Endothelial cell (in vitro differentiated cells): ENCODE measurements around the gene UBALD2. TPM values are rescaled to one million over a fixed set of nuclear protein-coding genes. Genes with fewer than 3 reads are reported as not detected.

ENCODE experiments used
- DNase-seq: peaks from one replicate; pipeline ENCODE4 v3.0.0; 2021; ENCODE audit warnings: low spot score
- H3K27ac Mint-ChIP-seq: one replicate; pipeline ENCODE4 v1.8.0; 2021; ENCODE audit warnings: mixed read lengths, inconsistent platforms; ENCODE audit not compliant: unreplicated experiment
- H3K27me3 Mint-ChIP-seq: one replicate; pipeline ENCODE4 v1.8.0; 2021; ENCODE audit warnings: mild to moderate bottlenecking, moderate library complexity, mixed read lengths, inconsistent platforms; ENCODE audit not compliant: unreplicated experiment
- H3K36me3 Mint-ChIP-seq: one replicate; pipeline ENCODE4 v1.8.0; 2021; ENCODE audit warnings: mild to moderate bottlenecking, low read depth, mixed read lengths, inconsistent platforms; ENCODE audit not compliant: unreplicated experiment
- H3K4me1 Mint-ChIP-seq: one replicate; pipeline ENCODE4 v1.8.0; 2021; ENCODE audit warnings: mild to moderate bottlenecking, mixed read lengths, inconsistent platforms; ENCODE audit not compliant: unreplicated experiment
- H3K4me3 Mint-ChIP-seq: one replicate; pipeline ENCODE4 v1.8.0; 2021; ENCODE audit warnings: mild to moderate bottlenecking, mixed read lengths, inconsistent platforms; ENCODE audit not compliant: unreplicated experiment
- H3K9me3 Mint-ChIP-seq: one replicate; pipeline ENCODE4 v1.8.0; 2021; ENCODE audit warnings: mixed read lengths, inconsistent platforms; ENCODE audit not compliant: unreplicated experiment
- total RNA-seq: library from RNA; stranded (reverse); fragmentation: NEBNext Ultra II Directional; extraction: Animal tissue kit (Norgen Biotek cat#: 25700); gene quantifications from one replicate; pipeline ENCODE4 v1.2.1, GENCODE V29; 2021; ENCODE audit not compliant: unreplicated experiment
- TF ChIP-seq, protein P1 (sequence below): fragments of 200-600 bp; sonication (generic); IDR thresholded peaks from one replicate; pipeline ENCODE4 v1.5.0; 2021; ENCODE audit warnings: antibody characterized with exemption; ENCODE audit not compliant: unreplicated experiment

The UBALD2 gene
- total RNA-seq, 1 donor from 2014 or later, result 90.4 TPM

DNA sequence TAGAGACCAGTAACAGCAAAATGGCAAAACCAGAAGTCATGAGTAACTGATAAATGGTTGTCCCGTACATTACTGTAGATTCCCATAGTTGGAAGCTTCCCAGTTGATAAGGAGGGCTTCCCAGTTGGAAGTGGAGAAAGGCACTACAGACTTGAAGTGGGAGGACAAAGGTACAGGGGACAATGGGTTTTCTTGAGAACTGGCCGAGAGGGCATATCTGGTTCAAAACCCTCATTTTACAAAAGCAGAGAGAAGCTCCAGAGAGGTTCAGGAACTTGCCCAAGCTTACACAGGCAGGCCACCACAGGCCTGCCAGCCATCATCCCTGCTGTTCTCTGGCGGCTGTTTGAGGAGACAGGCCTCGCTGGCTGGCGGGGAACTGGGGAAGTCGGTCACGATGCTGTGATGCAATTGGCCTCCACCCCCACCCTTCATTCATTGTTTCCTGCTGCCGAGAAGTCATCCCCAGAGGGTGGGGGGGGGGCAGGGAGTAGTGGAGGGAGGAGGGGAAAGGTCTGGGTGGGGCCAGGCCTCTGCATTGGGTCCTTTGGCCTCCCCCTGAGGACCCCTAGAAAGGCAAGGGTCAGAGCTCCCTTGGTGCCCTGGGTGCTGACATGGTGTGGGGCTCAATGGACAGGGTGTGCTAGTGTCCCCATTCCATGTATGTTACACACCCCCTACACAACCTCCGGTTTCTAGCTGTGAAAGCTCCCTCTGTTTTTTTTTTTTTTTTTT lies 3.0 kb downstream of the UBALD2 start:
- TF ChIP-seq, protein P1, sequence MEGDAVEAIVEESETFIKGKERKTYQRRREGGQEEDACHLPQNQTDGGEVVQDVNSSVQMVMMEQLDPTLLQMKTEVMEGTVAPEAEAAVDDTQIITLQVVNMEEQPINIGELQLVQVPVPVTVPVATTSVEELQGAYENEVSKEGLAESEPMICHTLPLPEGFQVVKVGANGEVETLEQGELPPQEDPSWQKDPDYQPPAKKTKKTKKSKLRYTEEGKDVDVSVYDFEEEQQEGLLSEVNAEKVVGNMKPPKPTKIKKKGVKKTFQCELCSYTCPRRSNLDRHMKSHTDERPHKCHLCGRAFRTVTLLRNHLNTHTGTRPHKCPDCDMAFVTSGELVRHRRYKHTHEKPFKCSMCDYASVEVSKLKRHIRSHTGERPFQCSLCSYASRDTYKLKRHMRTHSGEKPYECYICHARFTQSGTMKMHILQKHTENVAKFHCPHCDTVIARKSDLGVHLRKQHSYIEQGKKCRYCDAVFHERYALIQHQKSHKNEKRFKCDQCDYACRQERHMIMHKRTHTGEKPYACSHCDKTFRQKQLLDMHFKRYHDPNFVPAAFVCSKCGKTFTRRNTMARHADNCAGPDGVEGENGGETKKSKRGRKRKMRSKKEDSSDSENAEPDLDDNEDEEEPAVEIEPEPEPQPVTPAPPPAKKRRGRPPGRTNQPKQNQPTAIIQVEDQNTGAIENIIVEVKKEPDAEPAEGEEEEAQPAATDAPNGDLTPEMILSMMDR, result no peak
- peak; percentile 49 for DNase-seq
- H3K9me3 Mint-ChIP-seq, result no peaks in the 10 kb centered on the region
- H3K4me3 Mint-ChIP-seq, result peak overlapping the region; percentile 81
- peaks cover 36% of the 10 kb centered on the region for H3K4me1 Mint-ChIP-seq
- H3K27ac Mint-ChIP-seq, result peak overlapping the region; percentile 95
- peaks cover 4% of the 10 kb centered on the region for H3K36me3 Mint-ChIP-seq
- peaks cover 28% of the 10 kb centered on the region for H3K27me3 Mint-ChIP-seq

GRCh38 chr17:76268991-76269981 lies 4.1 kb downstream of the UBALD2 start:
- H3K4me1 Mint-ChIP-seq, result peaks cover 28% of the 10 kb centered on the region
- H3K36me3 Mint-ChIP-seq, result peaks cover 4% of the 10 kb centered on the region
- TF ChIP-seq, protein P1, result no peak
- H3K27ac Mint-ChIP-seq, result peak overlapping the region; percentile 70
- no peak overlapping the region for H3K4me3 Mint-ChIP-seq
- no peak for DNase-seq
- no peaks in the 10 kb centered on the region for H3K9me3 Mint-ChIP-seq
- peaks cover 27% of the 10 kb centered on the region for H3K27me3 Mint-ChIP-seq

GRCh38 chr17:76270127-76270592 lies 5.0 kb downstream of the UBALD2 start:
- no peak overlapping the region for H3K4me3 Mint-ChIP-seq
- H3K27me3 Mint-ChIP-seq, result peaks cover 26% of the 10 kb centered on the region
- H3K27ac Mint-ChIP-seq, result peak overlapping the region; percentile 15
- H3K9me3 Mint-ChIP-seq, result no peaks in the 10 kb centered on the region
- peaks cover 7% of the 10 kb centered on the region for H3K36me3 Mint-ChIP-seq
- no peak for DNase-seq
- TF ChIP-seq, protein P1, result no peak
- H3K4me1 Mint-ChIP-seq, result peaks cover 23% of the 10 kb centered on the region

DNA sequence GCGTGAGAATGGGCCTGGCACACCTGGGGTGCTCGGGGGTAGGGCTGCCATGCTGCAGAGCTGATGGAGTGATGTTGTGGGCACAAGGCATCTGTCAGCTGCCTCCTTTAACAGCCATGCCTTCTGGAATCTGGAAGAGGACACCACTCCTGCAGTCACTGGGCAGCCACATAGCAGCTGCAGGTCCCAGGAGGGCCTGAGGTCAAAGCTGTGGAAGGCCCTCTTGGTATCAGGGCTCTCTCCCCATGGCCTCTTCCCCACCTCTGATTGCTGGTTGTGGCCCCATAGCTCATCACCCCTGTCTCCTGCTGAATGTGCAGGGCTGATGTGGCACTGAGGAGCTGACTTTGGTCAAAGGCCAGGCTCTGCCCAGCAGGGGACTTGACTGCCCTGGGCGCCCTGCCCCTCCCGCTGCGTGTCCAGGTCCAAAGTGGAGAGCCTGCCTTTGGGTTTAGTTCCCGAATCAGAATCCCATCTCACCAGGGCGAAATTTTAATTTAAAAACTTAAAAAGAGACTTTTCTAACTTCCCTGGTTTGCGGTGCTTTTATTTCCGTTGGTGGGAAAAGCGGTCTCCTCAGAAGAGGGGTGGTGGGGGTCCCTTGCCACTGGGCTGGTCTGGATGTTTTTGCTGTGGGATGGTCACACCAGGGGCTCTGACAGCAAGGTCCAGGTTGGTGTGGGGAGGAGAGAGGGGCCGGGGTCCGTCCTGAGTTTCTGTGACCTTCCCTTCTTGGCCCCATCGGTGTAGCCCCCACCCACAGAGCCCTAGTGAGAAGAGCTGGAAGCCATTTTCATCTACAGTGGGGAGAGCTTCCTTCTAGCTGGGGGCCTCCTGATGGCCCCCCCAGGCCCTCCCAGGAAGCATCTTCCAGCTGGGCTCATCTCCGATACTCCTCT lies 5.9 kb downstream of the UBALD2 start:
- Mint-ChIP-seq H3K36me3 (peaks cover 7% of the 10 kb centered on the region), H3K27ac (peak overlapping the region; percentile 36), H3K9me3 (no peaks in the 10 kb centered on the region), H3K4me3 (no peak overlapping the region), H3K4me1 (peaks cover 23% of the 10 kb centered on the region), H3K27me3 (peaks cover 26% of the 10 kb centered on the region)
- no peak for DNase-seq
- TF ChIP-seq, protein P1, result no peak
